Ascending aorta (tissue), 2 donors: ENCODE measurements around the gene ADRA2B. TPM values are rescaled to one million over a fixed set of nuclear protein-coding genes. Genes with fewer than 3 reads are reported as not detected.
A peak's percentile ranks its signal among the peaks of the same experiment; 100 is the strongest.
"Not testable (repeated sequence)": the region's sequence is repeated elsewhere in the genome, so short reads cannot be mapped to it uniquely, and the experiment has no call there.

ENCODE experiments used
- DNase-seq, 2 donors: peaks; one replicate each; pipeline ENCODE4 v3.0.0-alpha.2; 2019; ENCODE audit warnings: low spot score in 2 of 2
- H3K27ac ChIP-seq, 2 donors: fragments of 200-600 bp; sonication (generic); one replicate each; pipeline ENCODE4 v1.5.1; 2016 to 2017; ENCODE audit warnings: mild to moderate bottlenecking in 1 of 2
- H3K27me3 ChIP-seq: fragments of 200-600 bp; sonication (generic); one replicate; pipeline ENCODE4 v1.5.1; 2017
- H3K36me3 ChIP-seq, 2 donors: fragments of 200-600 bp; sonication (generic); one replicate each; pipeline ENCODE4 v1.5.1; 2016
- H3K4me1 ChIP-seq, 2 donors: fragments of 200-600 bp; sonication (generic); one replicate each; pipeline ENCODE4 v1.5.1; 2016 to 2017; ENCODE audit warnings: mild to moderate bottlenecking in 1 of 2
- H3K4me3 ChIP-seq, 2 donors: fragments of 200-600 bp; sonication (generic); one replicate each; pipeline ENCODE4 v1.5.1; 2016 to 2017; ENCODE audit warnings: mild to moderate bottlenecking in 1 of 2
- H3K9me3 ChIP-seq, 2 donors: fragments of 200-600 bp; sonication (generic); one replicate each; pipeline ENCODE4 v1.5.1; 2016
- CTCF ChIP-seq, 3 experiments: fragments of 200-600 bp in 2 of 3; fragments of 450-650 bp in 1 of 3; sonication (generic) in 2 of 3; IDR thresholded peaks; one replicate each; pipeline ENCODE4 v1.5.1; 2016 to 2019; ENCODE audit warnings: antibody characterized with exemption in 3 of 3, mild to moderate bottlenecking in 1 of 3, moderate library complexity in 1 of 3
- intact Hi-C: fragments of 100-400 bp; cut with DNase I; formaldehyde crosslinking; loops from one replicate; pipeline ENCODE4 v1.15.1; 2023
- total RNA-seq: library from RNA; depleted of rRNA; stranded (reverse); fragments of >200 nt; gene quantifications from one replicate; pipeline ENCODE4 v1.1.0, GENCODE V29; 2016

The ADRA2B gene
- total RNA-seq, 1 donor from 2014 or later: 9.4 TPM

DNA sequence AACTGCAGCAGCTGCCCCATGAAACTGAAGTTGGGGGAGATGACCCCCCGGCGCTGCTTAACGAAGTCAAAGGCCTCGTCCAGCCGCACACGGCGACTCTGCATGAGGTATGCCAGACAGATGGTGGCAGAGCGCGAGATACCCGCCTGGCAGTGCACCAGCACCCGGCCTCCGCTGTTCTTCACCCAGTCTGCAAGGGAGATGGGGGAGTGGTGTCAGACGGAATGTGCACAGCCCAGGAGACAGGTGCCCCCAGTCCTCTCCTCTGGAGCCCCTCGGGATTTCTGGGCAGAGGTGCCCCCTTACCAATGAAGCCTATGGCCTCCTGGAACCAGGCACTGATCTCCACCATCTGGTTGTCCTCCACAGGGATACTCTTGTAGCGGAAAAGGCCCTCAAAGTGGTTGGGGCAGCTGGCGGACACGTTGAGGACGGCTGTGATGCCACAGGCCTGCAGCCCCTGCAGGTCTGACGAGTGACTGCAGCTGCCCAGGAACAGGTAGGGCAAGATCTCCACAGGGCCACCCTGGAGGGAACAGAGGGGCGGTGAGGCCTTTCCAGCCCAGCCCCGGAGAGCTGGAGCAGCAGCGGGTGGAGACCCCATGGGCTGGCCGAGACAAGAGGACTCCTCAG lies 27.6 kb upstream of the ADRA2B start:
- H3K27ac ChIP-seq: no peak overlapping the region
- H3K4me3 ChIP-seq: peak overlapping the region; percentile 76 to 78

GRCh38 chr2:96143231-96143847 lies 27.0 kb upstream of the ADRA2B start:
- Histone ChIP-seq H3K36me3 (no peaks in the 10 kb centered on the region), H3K27ac (no peak overlapping the region), H3K4me1 (peaks cover 12 to 25% of the 10 kb centered on the region in 2 donors), H3K9me3 (no peaks in the 10 kb centered on the region), H3K27me3 (no peaks in the 10 kb centered on the region), H3K4me3 (peak overlapping the region in 1 of 2 donors; percentile 78)
- TF ChIP-seq CTCF (IDR thresholded peaks at IDR 0.05): no peak
- intact Hi-C loops: no loop called here
- DNase-seq: no peak

More for the DNA sequence above, 27.6 kb upstream of the ADRA2B start:
- Histone ChIP-seq H3K36me3 (no peaks in the 10 kb centered on the region), H3K9me3 (no peaks in the 10 kb centered on the region), H3K27me3 (no peaks in the 10 kb centered on the region), H3K4me1 (peaks cover 16 to 30% of the 10 kb centered on the region in 2 donors)
- intact Hi-C loops: loop anchor here (2.0 kb wide), 2 partner anchors 123 to 365 kb away; partner anchors contain the start of gene CIAO1
- TF ChIP-seq CTCF (IDR thresholded peaks at IDR 0.05): no peak
- DNase-seq: no peak

DNA sequence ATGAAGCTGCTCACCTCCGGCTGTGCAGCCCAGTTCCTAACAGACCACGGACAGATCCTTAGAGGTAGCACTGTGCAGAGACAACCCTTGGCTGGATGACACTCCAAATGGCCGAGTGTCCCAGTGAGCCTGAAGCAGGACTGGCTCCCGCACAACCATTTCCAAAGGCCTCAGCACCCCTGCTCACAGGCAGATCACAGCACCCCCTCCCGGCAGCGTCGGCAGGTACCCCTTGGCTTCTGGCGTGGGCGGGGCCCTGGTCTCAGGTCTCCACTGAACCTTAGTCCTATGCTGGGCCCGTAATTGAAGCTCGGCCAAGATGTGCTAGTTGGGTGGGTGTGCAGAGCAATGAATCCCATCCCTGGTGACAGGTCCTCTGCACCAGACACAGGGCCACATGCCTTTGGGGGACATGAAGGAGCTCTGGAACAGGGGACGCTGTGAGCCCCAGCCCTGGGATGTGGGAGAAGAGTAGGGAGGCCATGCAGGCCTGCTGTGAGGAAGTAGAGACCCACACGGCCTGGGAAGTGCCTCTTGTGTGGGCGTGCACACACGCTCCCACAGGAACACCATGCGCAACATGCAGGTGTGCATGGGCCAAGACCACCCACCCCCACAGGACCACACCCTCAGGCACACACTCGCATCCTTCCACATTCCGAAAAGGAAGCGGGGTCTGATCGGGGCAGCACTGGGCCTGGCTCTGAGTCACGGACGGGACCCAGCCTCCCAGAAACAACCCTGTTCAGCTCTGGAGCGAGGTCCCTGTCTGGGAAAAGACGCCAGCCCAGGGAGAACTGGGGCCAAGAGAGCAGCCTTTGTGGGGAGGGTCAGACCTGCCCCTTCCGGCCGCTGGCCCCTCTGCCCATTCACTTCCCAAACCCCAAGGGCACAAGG lies 26.1 kb upstream of the ADRA2B start:
- Histone ChIP-seq H3K9me3 (no peaks in the 10 kb centered on the region), H3K4me1 (peaks cover 12 to 18% of the 10 kb centered on the region in 2 donors), H3K27ac (no peak overlapping the region), H3K27me3 (no peaks in the 10 kb centered on the region), H3K36me3 (no peaks in the 10 kb centered on the region), H3K4me3 (no peak overlapping the region)
- DNase-seq: no peak
- intact Hi-C loops: no loop called here
- TF ChIP-seq CTCF (IDR thresholded peaks at IDR 0.05): no peak

DNA sequence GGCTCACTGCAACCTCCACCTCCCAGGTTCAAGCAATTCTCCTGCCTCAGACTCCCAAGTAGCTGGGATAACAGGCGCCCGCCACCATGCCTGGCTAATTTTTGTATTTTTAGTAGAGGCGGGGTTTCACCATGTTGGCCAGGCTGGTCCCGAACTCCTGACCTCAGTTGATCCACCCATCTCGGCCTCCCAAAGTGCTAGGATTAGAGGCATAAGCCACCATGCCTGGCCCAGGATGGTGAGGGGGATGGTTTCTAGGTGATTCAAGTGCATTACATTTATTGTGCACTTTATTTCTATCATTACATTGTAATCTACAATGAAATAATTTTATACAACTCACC lies 25.2 kb upstream of the ADRA2B start:
- DNase-seq, H3K27ac ChIP-seq, H3K27me3 ChIP-seq, H3K36me3 ChIP-seq, intact Hi-C loops, H3K4me3 ChIP-seq, H3K9me3 ChIP-seq: not testable (repeated sequence)
- peaks cover 11 to 12% of the 10 kb centered on the region in 2 donors for H3K4me1 ChIP-seq

GRCh38 chr2:96140941-96141623 lies 24.7 kb upstream of the ADRA2B start:
- no peak overlapping the region for H3K27ac ChIP-seq
- H3K27me3 ChIP-seq: no peaks in the 10 kb centered on the region
- TF ChIP-seq CTCF (IDR thresholded peaks at IDR 0.05): no peak
- no peak overlapping the region for H3K4me3 ChIP-seq
- peaks cover 6 to 9% of the 10 kb centered on the region in 2 donors for H3K4me1 ChIP-seq
- no peaks in the 10 kb centered on the region for H3K9me3 ChIP-seq
- DNase-seq: no peak
- H3K36me3 ChIP-seq: no peaks in the 10 kb centered on the region
- intact Hi-C loops: no loop called here
